IPS-15b (cell line): ENCODE data around the gene ADH6.
"Not testable (repeated sequence)": the region's sequence is repeated elsewhere in the genome, so short reads cannot be mapped to it uniquely, and the experiment has no call there.

ENCODE experiments used
- H3K27me3 ChIP-seq: one replicate; pipeline ENCODE4 v1.6.1; 2013; ENCODE audit warnings: low read length; ENCODE audit not compliant: control insufficient read depth, insufficient read depth
- H3K36me3 ChIP-seq: one replicate; pipeline ENCODE4 v1.6.1; 2013; ENCODE audit warnings: low read length; ENCODE audit not compliant: control insufficient read depth, insufficient read depth
- H3K4me1 ChIP-seq: one replicate; pipeline ENCODE4 v1.6.1; 2013; ENCODE audit warnings: mild to moderate bottlenecking, low read length; ENCODE audit not compliant: control insufficient read depth, insufficient read depth
- H3K4me3 ChIP-seq: one replicate; pipeline ENCODE4 v1.5.1; 2013; ENCODE audit warnings: low read depth, low read length
- H3K9ac ChIP-seq: one replicate; pipeline ENCODE4 v1.6.1; 2013; ENCODE audit warnings: low read depth, mild to moderate bottlenecking, low read length
- H3K9me3 ChIP-seq: one replicate; pipeline ENCODE4 v1.6.1; 2013; ENCODE audit warnings: mild to moderate bottlenecking, low read length; ENCODE audit not compliant: control insufficient read depth, insufficient read depth

Gene ADH6

DNA sequence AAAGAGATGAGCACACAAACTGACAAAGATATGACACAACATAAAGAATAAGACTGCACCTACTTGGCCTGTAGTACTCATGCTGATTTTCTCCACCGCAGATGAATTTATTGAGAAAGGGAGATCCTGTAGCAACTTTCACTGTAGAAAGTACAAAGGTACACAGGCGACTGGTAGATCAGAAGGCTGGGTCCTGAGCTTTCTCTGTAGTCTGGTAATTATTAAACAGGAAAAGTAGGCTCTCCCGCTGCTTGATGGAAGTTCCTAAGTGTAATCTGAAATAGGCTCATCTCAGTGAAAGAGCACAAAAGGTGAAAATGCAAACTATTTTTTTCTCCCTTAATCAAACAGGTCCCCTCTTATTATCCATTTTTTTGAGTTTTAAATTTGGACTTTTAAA lies at the start of gene ADH6:
Gene ADH6, minus strand, starts transcription at position 175 of the 400 bp plus-strand sequence. Its CDS starts 94 bp downstream, at position 81.
- Histone ChIP-seq H3K4me3 (no peak within 1 kb of the TSS), H3K9ac (no peak within 1 kb of the TSS), H3K27me3 (no peaks in the 10 kb centered on the region), H3K4me1 (peaks cover 13% of the 10 kb centered on the region), H3K9me3 (no peaks in the 10 kb centered on the region), H3K36me3 (no peaks in the 10 kb centered on the region)

DNA sequence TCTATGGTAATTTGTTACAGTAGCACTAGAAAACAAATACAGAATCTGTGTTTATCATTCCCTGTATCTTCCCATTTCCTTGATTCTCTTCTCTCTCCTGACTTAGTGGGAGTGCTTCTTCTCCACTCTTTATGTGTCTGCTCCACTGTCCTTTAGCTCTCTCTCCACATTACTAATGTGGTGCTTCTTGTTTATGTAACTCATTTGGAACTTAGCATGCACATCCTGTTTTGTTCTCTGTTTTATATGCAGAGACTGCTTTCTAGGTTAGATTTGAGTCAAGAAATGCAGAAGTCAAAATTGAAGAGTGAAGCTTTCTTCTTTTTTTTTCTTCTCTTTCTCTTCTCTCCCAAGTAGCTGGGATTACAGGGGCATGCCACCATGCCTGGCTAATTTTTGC lies 45.9 kb upstream of the ADH6 start:
- Histone ChIP-seq H3K36me3 (no peaks in the 10 kb centered on the region), H3K27me3 (no peaks in the 10 kb centered on the region), H3K9ac (no peak overlapping the region), H3K4me3 (no peak overlapping the region), H3K9me3 (no peaks in the 10 kb centered on the region), H3K4me1 (no peaks in the 10 kb centered on the region)

DNA sequence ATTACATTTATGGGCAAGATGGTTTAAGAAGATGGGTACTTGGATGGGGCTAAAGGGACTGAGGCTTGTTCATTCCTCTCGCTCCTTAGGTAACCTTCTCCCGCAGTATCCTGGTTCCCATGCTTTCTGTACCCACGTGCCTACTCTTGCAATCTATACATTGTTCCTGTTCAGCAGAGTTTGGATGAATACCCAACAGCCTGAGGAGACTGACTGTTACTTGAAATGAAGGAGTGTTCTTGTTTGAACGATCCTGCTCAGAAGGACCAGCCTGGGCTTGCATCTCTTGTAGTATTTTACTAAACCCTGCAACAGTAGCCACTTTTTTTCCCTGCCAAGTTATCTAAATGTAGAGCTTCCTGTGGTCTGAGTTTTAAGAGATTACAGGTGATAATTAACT lies 33.7 kb upstream of the ADH6 start:
- Histone ChIP-seq H3K9ac (no peak overlapping the region), H3K36me3 (no peaks in the 10 kb centered on the region), H3K9me3 (no peaks in the 10 kb centered on the region), H3K27me3 (no peaks in the 10 kb centered on the region), H3K4me3 (no peak overlapping the region), H3K4me1 (no peaks in the 10 kb centered on the region)

DNA sequence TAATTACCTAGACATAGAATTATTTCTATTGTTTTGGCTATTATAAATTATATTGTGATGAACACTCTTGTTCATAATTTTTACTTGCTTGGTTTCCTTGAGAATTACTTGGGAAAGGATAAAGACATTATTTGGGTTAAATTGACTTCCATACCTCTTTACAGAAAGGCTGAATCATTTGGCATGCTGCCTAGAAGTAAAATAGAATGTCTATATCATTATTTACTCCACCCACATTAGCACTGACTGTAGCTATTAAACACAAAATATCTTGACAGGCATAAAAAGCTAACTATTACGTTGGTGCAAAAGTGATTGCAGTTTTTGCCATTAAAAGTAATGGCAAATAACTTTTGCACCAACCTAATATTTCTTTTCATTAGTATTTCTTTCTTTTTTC lies 29.7 kb upstream of the ADH6 start:
- Histone ChIP-seq H3K36me3 (no peaks in the 10 kb centered on the region), H3K27me3 (no peaks in the 10 kb centered on the region), H3K9me3 (no peaks in the 10 kb centered on the region), H3K9ac (no peak overlapping the region), H3K4me3 (no peak overlapping the region), H3K4me1 (no peaks in the 10 kb centered on the region)

DNA sequence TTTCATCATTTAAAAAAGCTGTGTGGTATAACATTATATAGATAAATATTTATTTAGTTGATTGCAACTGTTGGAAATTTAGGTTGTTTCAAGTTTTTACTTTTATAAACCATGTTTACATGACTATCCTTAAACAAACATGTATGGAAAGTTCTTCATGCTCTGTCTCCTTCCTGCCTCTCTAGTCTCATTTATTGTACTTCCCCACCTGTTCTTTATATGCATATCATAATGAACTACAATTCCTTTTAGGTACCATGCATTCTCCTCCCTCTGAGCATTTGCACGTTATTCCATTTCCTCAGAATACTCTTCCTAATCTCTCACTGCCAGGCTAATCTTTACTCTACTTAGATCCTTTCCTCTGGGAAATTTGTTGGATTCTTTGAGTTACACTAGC lies 16.9 kb upstream of the ADH6 start:
- H3K9me3 ChIP-seq, result no peaks in the 10 kb centered on the region
- no peaks in the 10 kb centered on the region for H3K36me3 ChIP-seq
- no peak overlapping the region for H3K9ac ChIP-seq
- no peaks in the 10 kb centered on the region for H3K4me1 ChIP-seq
- H3K4me3 ChIP-seq, result no peak overlapping the region
- H3K27me3 ChIP-seq, result no peaks in the 10 kb centered on the region

DNA sequence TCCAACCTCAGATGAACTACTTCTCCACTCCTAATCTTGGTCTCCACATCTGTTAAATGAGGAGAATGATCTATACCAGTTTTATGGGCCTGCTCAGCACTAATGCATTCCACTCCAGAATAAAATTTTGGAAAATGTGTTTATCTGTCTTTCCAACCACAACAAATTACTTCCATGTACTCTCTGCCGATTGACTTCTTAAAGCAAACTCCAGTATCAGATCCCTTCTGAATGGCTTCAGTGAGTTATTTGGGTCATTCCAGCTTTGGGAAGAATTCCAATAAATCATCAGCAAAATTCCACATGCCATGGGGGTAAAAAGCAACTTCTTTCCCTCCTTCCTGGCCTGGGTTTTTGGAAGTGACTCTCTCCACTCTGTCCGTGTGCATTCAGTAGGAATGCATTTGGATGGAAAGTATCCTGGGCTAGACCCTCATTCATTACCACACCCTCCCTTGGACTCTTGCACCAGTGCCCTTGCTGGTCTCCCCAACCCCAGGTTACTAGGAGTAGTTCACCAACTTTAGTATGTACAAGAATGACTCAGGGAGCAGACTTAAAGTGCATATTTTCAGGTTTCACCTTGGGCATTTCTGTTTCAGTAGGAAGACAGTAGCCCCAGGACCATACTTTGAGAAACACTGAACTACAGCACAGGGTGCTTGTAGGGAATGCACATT lies 15.4 kb upstream of the ADH6 start:
- Histone ChIP-seq H3K27me3 (no peaks in the 10 kb centered on the region), H3K4me3 (no peak overlapping the region), H3K4me1 (no peaks in the 10 kb centered on the region), H3K36me3 (no peaks in the 10 kb centered on the region), H3K9me3 (no peaks in the 10 kb centered on the region), H3K9ac (no peak overlapping the region)

DNA sequence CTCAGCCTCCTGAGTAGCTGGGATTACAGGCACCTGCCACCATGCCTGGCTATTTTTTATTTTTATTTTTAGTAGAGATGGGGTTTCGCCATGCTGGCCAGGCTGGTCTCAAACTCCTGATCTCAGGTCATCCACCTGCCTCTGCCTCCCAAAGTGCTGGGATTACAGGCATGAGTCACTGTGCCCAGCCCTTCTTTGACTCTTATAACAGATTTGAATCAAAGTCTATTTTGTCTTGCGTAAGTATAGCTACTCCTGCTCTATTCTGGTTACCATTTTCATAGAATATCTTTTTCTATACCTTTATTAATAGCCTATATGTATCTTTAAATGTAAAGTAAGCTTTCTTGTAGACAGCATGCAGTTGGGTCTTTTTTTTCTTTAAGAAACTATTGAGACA lies 14.4 kb upstream of the ADH6 start:
- H3K36me3 ChIP-seq, H3K9ac ChIP-seq, H3K9me3 ChIP-seq, H3K4me1 ChIP-seq, H3K4me3 ChIP-seq, H3K27me3 ChIP-seq: not testable (repeated sequence)

DNA sequence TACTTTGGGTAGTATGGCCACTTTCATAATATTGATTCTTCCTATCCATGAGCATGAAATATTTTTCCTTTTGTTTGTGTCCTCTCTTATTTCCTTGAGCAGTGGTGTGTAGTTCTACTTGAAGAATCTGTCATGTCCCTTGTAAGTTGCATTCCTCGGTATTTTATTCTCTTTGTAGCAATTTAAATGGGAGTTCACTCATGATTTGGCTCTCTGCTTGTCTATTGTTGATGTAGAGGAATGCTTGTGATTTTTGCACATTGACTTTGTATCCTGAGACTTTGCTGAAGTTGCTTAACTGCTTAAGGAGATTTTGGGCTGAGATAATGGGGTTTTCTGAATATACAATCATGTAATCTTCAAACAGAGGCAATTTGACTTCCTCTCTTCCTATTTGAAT lies 9.7 kb upstream of the ADH6 start:
- not testable (repeated sequence) for H3K9ac ChIP-seq, H3K9me3 ChIP-seq, H3K4me3 ChIP-seq, H3K27me3 ChIP-seq, H3K4me1 ChIP-seq, H3K36me3 ChIP-seq

DNA sequence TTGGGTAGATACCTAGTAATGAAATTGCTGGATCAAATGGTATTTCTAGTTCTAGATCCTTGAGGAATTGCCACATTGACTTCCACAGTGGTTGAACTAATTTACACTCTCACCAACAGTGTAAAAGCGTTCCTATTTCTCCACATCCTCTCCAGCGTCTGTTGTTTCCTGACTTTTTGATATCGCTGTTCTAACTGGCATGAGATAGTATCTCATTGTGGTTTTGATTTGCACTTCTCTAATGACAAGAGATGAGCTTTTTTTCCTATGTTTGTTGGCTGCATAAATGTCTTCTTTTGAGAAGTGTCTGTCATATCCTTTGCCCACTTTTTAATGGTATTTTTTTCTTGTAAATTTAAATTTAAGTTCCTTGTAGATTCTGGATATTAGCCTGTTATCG lies 8.6 kb upstream of the ADH6 start:
- not testable (repeated sequence) for H3K36me3 ChIP-seq, H3K9me3 ChIP-seq, H3K4me3 ChIP-seq, H3K4me1 ChIP-seq, H3K9ac ChIP-seq, H3K27me3 ChIP-seq

DNA sequence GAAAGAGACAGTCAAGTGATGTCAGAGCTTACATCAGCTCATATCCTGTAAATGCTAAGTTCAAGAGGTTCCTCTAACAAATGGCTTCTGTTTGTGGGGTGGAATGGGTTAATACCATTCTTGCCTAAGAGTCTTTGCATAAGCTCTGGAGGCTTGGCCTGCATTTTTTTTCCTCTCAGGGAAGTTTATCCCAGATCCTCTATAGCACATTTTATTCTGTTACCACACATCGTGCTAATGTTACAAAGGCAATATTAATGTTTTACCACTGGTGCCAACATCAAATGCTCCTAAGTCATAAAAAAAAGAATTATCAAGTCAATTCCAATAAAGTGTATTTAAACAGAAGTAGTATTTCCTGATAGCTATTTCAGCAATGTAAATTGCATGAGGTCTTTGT lies 2.9 kb upstream of the ADH6 start:
- Histone ChIP-seq H3K36me3 (no peaks in the 10 kb centered on the region), H3K4me1 (peaks cover 13% of the 10 kb centered on the region), H3K9me3 (no peaks in the 10 kb centered on the region), H3K4me3 (no peak overlapping the region), H3K27me3 (no peaks in the 10 kb centered on the region), H3K9ac (no peak overlapping the region)

DNA sequence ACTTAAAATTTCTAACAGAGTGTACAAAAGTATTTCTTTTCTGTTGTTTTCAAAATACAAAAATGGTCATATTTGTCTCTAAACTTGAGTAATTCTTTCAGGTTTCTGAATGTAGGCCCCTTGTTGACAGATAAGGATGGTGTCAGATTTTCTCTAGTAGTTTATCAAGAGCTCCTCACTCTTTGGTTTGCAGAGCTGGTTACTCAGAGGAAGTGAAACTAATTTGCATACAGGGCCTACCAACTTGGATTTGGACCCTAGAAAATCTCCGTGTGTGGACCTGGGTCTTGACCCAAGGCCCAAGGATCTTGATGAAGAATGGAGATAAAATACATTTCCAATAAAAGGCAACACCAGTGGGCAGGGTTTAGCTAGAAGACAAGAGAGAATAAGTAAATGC lies 433 bp upstream of the ADH6 start:
- Histone ChIP-seq H3K4me3 (no peak overlapping the region), H3K36me3 (no peaks in the 10 kb centered on the region), H3K9me3 (no peaks in the 10 kb centered on the region), H3K9ac (no peak overlapping the region), H3K27me3 (no peaks in the 10 kb centered on the region), H3K4me1 (peaks cover 13% of the 10 kb centered on the region)

DNA sequence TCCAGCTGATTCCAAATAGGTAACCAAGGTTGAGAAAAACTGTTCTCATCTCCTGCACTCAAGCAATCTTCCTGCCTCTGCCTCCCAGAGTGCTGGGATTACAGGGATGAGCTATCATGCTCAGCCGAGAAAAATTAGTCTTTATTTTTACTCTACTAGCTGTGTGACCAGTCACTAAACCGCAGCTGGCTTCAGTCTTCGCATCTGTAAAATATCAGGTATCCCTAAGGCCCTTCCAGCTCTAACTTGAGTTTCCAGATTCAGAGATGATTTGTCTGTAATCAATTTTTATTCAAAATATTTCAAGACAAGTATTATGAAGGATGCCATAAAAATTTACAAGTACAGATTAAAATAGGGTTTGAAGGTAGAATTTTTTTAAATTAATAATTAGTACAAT lies 3.5 kb downstream of the ADH6 start:
- H3K9ac ChIP-seq, result no peak overlapping the region

More for the DNA sequence above, 3.5 kb downstream of the ADH6 start:
- H3K36me3 ChIP-seq, result no peaks in the 10 kb centered on the region
- H3K9me3 ChIP-seq, result no peaks in the 10 kb centered on the region
- peaks cover 3% of the 10 kb centered on the region for H3K4me1 ChIP-seq
- H3K4me3 ChIP-seq, result no peak overlapping the region
- no peaks in the 10 kb centered on the region for H3K27me3 ChIP-seq
